ENCODE data around the gene MEI1. TPM values are rescaled to one million over a fixed set of nuclear protein-coding genes. Genes with fewer than 3 reads are reported as not detected.

MEI1 gene
- total RNA-seq, 2 donors from 2014 or later, result 7.4 TPM; not detected in 1

DNA sequence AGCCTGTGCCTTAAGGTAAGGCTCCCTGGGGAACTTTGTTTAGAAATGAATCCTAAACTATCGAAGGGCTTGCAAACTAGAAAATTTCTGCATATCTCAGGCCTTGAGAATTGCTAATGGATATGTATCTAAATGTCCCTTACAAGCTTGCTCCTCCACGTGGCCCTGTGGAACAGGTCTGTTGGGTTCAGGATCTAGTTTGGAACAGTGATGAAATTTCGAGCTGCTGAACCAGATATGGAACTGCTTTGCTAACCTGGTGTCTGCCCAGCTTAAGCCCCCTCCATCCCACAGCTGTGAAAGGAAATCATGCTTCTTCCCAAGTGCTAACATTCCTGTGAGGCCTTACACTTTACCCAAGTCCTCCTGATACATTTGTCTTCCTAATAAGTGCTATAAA lies 145.2 kb downstream of the MEI1 start:
- Histone ChIP-seq H3K9me3 (no peaks in the 10 kb centered on the region), H3K27ac (peak overlapping the region; percentile 67 to 84), H3K27me3 (replicated peaks; ENCODE audit: insufficient read depth) (no peaks in the 10 kb centered on the region), H3K4me3 (no peak overlapping the region), H3K36me3 (no peaks in the 10 kb centered on the region), H3K4me1 (replicated peaks) (peaks cover 21% of the 10 kb centered on the region)
- peak; percentile 88 for DNase-seq (ENCODE audit: low spot score)
- TF ChIP-seq POLR2AphosphoS5 (IDR thresholded peaks at IDR 0.05), result peak; percentile 89
- TF ChIP-seq, protein P1, sequence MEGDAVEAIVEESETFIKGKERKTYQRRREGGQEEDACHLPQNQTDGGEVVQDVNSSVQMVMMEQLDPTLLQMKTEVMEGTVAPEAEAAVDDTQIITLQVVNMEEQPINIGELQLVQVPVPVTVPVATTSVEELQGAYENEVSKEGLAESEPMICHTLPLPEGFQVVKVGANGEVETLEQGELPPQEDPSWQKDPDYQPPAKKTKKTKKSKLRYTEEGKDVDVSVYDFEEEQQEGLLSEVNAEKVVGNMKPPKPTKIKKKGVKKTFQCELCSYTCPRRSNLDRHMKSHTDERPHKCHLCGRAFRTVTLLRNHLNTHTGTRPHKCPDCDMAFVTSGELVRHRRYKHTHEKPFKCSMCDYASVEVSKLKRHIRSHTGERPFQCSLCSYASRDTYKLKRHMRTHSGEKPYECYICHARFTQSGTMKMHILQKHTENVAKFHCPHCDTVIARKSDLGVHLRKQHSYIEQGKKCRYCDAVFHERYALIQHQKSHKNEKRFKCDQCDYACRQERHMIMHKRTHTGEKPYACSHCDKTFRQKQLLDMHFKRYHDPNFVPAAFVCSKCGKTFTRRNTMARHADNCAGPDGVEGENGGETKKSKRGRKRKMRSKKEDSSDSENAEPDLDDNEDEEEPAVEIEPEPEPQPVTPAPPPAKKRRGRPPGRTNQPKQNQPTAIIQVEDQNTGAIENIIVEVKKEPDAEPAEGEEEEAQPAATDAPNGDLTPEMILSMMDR (IDR thresholded peaks at IDR 0.05), result no peak
- intact Hi-C loops (cut with DNase I), result no loop called here
- whole genome bisulfite sequencing, result 50% methylated on average over 3 of the region's 3 CpGs

DNA sequence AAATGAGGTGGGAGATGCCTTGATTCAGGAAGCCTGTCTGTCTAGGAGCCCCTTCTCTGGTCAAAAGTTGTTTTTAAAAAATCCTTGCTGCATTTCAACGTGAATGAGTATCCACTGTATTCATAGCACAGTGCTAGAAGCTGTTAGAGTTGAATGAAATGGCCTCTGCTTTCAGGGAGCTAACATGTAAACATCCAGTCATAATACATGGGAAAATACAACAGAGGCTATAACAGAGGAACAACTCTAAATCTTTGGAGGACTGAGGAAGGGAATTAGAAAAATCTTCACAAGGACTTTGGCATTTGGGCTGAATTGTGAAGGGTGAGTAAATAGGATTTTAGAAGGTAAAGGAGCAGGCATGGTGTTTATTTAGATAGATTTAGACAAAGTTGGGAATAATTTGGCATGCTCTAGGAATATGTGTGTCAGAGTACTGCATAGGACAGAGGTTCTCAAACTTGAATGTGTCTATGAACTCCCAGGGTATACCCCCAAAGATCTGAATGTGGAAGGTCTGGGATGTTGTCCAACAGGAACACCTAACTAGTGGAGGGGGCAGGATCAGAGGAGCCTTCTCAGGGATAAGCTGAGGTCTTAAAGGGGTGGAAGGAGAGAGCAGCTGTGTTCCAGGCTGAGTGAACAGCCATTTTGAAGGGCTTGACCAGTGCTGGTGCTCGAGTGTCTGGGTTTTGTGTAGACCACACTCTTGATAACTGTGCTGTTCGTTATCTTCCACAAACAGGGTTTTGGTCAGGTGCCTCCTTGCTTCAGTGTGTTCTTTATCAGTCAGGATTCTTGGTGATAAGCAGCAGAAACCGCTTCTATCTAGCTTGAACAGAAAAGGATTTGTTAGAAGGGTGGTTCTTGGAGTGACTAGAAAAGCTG lies 146.3 kb downstream of the MEI1 start:
- Histone ChIP-seq H3K4me1 (replicated peaks) (peaks cover 20% of the 10 kb centered on the region), H3K4me3 (no peak overlapping the region), H3K36me3 (no peaks in the 10 kb centered on the region), H3K27me3 (replicated peaks; ENCODE audit: insufficient read depth) (no peaks in the 10 kb centered on the region), H3K9me3 (no peaks in the 10 kb centered on the region), H3K27ac (peak overlapping the region; percentile 67 to 84)
- no peak for DNase-seq (ENCODE audit: low spot score)
- intact Hi-C loops (cut with DNase I), result no loop called here
- 63% methylated on average over 4 of the region's 4 CpGs for WGBS
- TF ChIP-seq POLR2A (IDR thresholded peaks at IDR 0.05), result no peak
- TF ChIP-seq, protein P1 (IDR thresholded peaks at IDR 0.05), result no peak
- TF ChIP-seq POLR2AphosphoS5 (IDR thresholded peaks at IDR 0.05), result no peak

DNA sequence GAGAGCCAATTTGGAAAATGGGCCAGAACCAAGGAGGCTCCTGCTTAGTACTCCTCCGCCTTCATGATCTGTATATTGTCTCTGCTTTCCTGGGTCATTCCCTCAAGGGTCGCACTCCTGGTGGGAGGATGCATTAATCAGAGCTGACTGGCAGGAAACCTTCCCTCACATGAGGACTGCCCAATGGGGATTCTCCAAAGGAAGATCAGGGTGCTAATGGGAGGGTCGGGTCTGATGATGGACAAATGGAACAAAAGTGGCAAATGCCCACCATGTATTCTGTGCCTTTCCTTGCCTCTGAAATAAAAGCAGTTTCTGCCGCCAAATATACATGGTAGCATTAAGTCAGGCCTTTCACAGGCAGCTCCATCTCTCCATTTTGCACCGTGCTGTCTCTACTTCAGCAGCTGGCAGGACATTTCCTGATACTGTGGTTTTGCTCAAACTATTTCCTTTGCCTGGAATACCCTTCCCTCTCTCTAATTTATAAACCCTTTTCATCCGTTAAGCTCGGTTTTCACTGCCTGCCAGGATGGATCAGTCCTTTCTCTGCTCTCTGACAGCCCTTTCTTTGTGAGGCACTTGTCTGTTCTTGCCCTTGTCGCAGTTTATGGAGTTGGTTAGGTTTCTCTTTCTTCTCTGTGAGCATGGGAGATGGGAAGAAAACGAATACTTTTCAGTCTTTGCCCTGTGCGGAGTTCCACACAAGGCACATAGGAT lies 147.1 kb downstream of the MEI1 start:
- Histone ChIP-seq H3K4me1 (replicated peaks) (peaks cover 13% of the 10 kb centered on the region), H3K9me3 (no peaks in the 10 kb centered on the region), H3K36me3 (no peaks in the 10 kb centered on the region), H3K4me3 (no peak overlapping the region), H3K27ac (peak overlapping the region; percentile 67 to 84), H3K27me3 (replicated peaks; ENCODE audit: insufficient read depth) (no peaks in the 10 kb centered on the region)
- intact Hi-C loops (cut with DNase I), result no loop called here
- WGBS, result 48% methylated on average over 10 of the region's 10 CpGs
- no peak for TF ChIP-seq POLR2A (IDR thresholded peaks at IDR 0.05)
- DNase-seq (ENCODE audit: low spot score), result peak; percentile 25

DNA sequence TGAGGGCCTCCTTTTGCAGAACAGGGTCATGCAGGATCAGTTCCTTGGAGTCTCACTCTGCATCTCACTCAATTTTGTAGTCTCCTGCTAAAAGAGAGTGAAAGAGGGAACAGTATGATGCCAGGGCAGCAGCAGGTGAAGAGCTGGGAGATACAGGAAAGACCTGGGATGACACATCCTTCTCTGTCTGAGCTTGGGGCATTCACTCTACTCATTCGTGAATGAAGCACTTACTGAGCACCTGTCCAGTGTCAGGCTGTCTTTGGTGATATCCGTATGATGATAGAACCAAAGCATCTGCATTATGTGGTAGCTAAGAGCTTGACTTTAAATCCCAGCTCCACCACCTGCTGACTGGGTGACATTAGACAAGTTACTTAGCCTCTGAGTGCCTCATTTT lies 148.0 kb downstream of the MEI1 start:
- Histone ChIP-seq H3K4me1 (replicated peaks) (peaks cover 13% of the 10 kb centered on the region), H3K4me3 (no peak overlapping the region), H3K36me3 (no peaks in the 10 kb centered on the region), H3K9me3 (no peaks in the 10 kb centered on the region), H3K27ac (peak overlapping the region; percentile 67 to 84), H3K27me3 (replicated peaks; ENCODE audit: insufficient read depth) (no peaks in the 10 kb centered on the region)
- TF ChIP-seq POLR2AphosphoS5 (IDR thresholded peaks at IDR 0.05) (no peak), POLR2A (IDR thresholded peaks at IDR 0.05) (no peak)
- no peak for DNase-seq (ENCODE audit: low spot score)
- 63% methylated on average over 2 of the region's 2 CpGs for WGBS
- intact Hi-C loops (cut with DNase I), result no loop called here

DNA sequence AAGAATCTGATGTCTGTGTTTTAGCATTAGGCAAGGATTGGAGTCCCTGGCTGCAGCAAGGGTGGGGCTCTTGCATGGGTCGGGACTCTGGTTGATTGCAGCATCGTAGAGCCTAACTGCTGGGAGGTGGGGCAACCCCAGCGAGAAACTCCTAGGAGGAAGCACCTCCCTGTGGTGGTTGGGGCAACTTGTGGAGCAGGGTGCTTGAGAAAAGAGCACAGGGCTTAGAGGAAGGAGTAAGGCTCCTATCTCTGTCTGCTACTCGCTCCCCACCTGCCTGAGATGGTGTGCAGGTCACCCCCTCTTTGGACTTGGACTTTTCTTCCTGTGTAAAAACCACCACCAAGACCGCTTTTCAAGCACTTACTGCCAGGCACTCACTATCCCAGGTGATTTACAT lies 149.2 kb downstream of the MEI1 start:
- no peak for DNase-seq (ENCODE audit: low spot score)
- Histone ChIP-seq H3K4me3 (no peak overlapping the region), H3K36me3 (no peaks in the 10 kb centered on the region), H3K9me3 (no peaks in the 10 kb centered on the region), H3K4me1 (replicated peaks) (peaks cover 13% of the 10 kb centered on the region), H3K27ac (no peak overlapping the region), H3K27me3 (replicated peaks; ENCODE audit: insufficient read depth) (no peaks in the 10 kb centered on the region)
- TF ChIP-seq, protein P1 (IDR thresholded peaks at IDR 0.05), result peak in 1 of 4 experiments; percentile 12
- TF ChIP-seq POLR2AphosphoS5 (IDR thresholded peaks at IDR 0.05) (no peak), POLR2A (IDR thresholded peaks at IDR 0.05) (no peak)
- intact Hi-C loops (cut with DNase I), result no loop called here
- 74% methylated on average over 5 of the region's 5 CpGs for WGBS

Small RNA genes within 50 kb of the gene (small RNA-seq; reads per million reads assigned to genes)
- gene HMGN2P10 (0 reads per million in 2 donors), gene RF00019 (0 reads per million in 2 donors), gene RNU6-476P (0 reads per million in 2 donors), gene RNU6ATAC22P (0 reads per million in 2 donors)

Other genes with a start within 250 kb of the MEI1 start
- gene PHF5A, start 230.8 kb upstream of the MEI1 start, total RNA-seq, result 10 to 100 TPM; 35.8 to 40.2 TPM
- gene ACO2, start 230.4 kb upstream of the MEI1 start, total RNA-seq, result 100 to 1,000 TPM; 100 to 177 TPM
- 10 to 100 TPM; 27.8 to 29.1 TPM for gene POLR3H, start 155.0 kb upstream of the MEI1 start, total RNA-seq
- 10 to 100 TPM in 1 of 2 donors, 1 to 10 TPM in 1; 7.2 to 93.6 TPM for gene CSDC2, start 138.5 kb upstream of the MEI1 start, total RNA-seq
- 10 to 100 TPM; 49.0 to 58.6 TPM for gene PMM1, start 109.7 kb upstream of the MEI1 start, total RNA-seq
- 10 to 100 TPM; 16.0 to 22.9 TPM for gene DESI1, start 78.5 kb upstream of the MEI1 start, total RNA-seq
- gene XRCC6, start 78.2 kb upstream of the MEI1 start, total RNA-seq, result 100 to 1,000 TPM; 247 to 254 TPM
- 100 to 1,000 TPM; 150 to 161 TPM for gene SNU13, start 10.6 kb upstream of the MEI1 start, total RNA-seq
- gene CCDC134, start 101.2 kb downstream of the MEI1 start, total RNA-seq, result 10 to 100 TPM; 12.0 to 20.7 TPM
- gene SREBF2, start 133.6 kb downstream of the MEI1 start, total RNA-seq, result 100 to 1,000 TPM in 1 of 2 donors, 10 to 100 TPM in 1; 62.7 to 128 TPM
- not detected for gene SHISA8, start 215.6 kb downstream of the MEI1 start, total RNA-seq
- gene TNFRSF13C, start 227.3 kb downstream of the MEI1 start, total RNA-seq, result under 1 TPM; 0.17 to 0.36 TPM
- 10 to 100 TPM; 10.3 to 10.8 TPM for gene CENPM, start 247.6 kb downstream of the MEI1 start, total RNA-seq

Data from prostate gland (tissue), 2 donors.